Skeletal muscle tissue (tissue), 4 donors: Measurements from ENCODE around the gene TPH2. TPM values are rescaled to one million over a fixed set of nuclear protein-coding genes. Genes with fewer than 3 reads are reported as not detected.

Experiments
- H3K27ac ChIP-seq: one replicate; pipeline ENCODE4 v1.7.0; 2013; ENCODE audit warnings: mild to moderate bottlenecking, low read depth, low read length, inconsistent platforms
- H3K27me3 ChIP-seq, 3 donors: one replicate each; pipeline ENCODE4 v1.7.0; 2013; ENCODE audit warnings: low read length in 3 of 3; ENCODE audit not compliant: control insufficient read depth in 3 of 3, insufficient read depth in 3 of 3
- H3K36me3 ChIP-seq, 3 donors: one replicate each; pipeline ENCODE4 v1.7.0; 2013; ENCODE audit warnings: low read length in 3 of 3; ENCODE audit not compliant: control insufficient read depth in 3 of 3, insufficient read depth in 3 of 3
- H3K4me1 ChIP-seq, 3 donors: one replicate each; pipeline ENCODE4 v1.7.0; 2013; ENCODE audit warnings: low read length in 3 of 3, mild to moderate bottlenecking in 3 of 3; ENCODE audit not compliant: control insufficient read depth in 3 of 3, insufficient read depth in 3 of 3
- H3K4me3 ChIP-seq, 3 donors: one replicate each; pipeline ENCODE4 v1.7.0; 2013; ENCODE audit warnings: low read length in 3 of 3
- H3K9ac ChIP-seq, 3 donors: one replicate each; pipeline ENCODE4 v1.7.0; 2013; ENCODE audit warnings: low read length in 3 of 3, mild to moderate bottlenecking in 3 of 3, moderate library complexity in 2 of 3, low read depth in 1 of 3
- H3K9me3 ChIP-seq, 3 donors: one replicate each; pipeline ENCODE4 v1.7.0; 2013; ENCODE audit warnings: low read length in 3 of 3; ENCODE audit not compliant: control insufficient read depth in 3 of 3
- total RNA-seq: library from RNA; depleted of rRNA; stranded (reverse); fragments of >200 nt; gene quantifications from one replicate; pipeline ENCODE4 v1.2.3, GENCODE V29; 2014
- donor health status: Osteomylitis.

TPH2 gene
- total RNA-seq, 1 donor from 2014 or later = not detected

DNA sequence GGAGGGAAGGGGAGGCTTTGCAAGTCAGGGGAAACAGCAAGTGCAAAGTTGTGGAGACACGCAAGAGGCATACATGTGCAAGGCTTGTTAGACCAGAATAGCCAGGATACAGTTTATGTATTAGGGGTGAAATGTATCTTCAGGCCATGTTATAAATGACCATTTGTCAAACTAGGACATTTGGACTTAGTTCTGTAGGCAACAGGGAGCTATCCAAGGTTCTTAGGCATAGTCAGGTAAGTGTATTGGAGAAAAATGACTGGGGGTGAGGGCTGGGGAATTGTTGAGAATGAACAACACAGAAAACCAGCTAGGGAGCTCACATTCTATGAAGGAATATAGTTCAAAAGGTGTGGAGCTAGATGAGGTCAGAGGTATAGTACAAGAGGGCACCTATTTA is 42.5 kb downstream of the TPH2 start:
- no peak overlapping the region for H3K9ac ChIP-seq
- no peak overlapping the region for H3K27ac ChIP-seq
- peaks cover 0 to 4% (median 0%) of the 10 kb centered on the region in 3 donors for H3K27me3 ChIP-seq
- H3K4me3 ChIP-seq = no peak overlapping the region
- H3K4me1 ChIP-seq = no peaks in the 10 kb centered on the region
- H3K36me3 ChIP-seq = no peaks in the 10 kb centered on the region
- H3K9me3 ChIP-seq = no peaks in the 10 kb centered on the region

DNA sequence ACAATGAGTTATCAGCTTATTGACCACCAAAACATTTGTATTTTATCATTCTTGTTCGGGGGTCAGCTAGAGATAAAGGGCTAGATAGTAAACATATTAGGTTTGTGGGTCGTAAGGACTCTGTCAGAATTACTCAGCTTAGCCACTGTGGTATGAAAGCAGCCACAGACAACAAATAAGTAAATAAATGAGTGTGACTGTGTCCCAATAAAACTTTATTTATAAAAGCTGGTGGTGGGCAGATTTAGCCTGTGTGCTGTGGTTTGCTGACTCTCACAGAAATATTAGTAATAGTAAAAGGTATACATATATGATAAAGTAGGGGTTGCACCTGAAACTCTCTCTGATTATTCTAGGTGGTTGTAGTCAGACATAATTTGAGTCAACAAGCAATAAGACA is 56.1 kb downstream of the TPH2 start:
- H3K27me3 ChIP-seq = no peaks in the 10 kb centered on the region
- H3K9ac ChIP-seq = no peak overlapping the region
- no peaks in the 10 kb centered on the region for H3K36me3 ChIP-seq
- H3K9me3 ChIP-seq = no peaks in the 10 kb centered on the region
- no peak overlapping the region for H3K27ac ChIP-seq
- no peaks in the 10 kb centered on the region for H3K4me1 ChIP-seq
- no peak overlapping the region for H3K4me3 ChIP-seq

DNA sequence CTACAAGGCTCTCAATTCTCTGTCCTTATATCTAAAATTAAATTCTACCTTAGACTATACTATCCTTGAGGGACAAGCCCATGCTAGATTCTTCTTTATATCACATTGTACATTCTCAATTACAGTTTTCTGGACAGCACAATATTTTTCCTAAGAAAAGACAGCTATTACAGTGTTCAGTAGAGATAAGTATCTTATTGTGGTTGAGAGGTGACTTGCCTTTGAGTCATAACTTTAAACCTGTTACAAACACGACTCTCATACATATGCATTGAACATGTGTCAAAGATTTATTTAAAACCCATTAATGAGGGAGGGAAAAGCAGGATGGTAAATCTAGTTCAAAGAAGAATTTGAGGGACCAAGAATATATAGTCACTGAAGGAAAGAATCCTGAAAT is 61.1 kb downstream of the TPH2 start:
- Histone ChIP-seq H3K27me3 (no peaks in the 10 kb centered on the region), H3K4me3 (no peak overlapping the region), H3K9ac (no peak overlapping the region), H3K4me1 (no peaks in the 10 kb centered on the region), H3K36me3 (no peaks in the 10 kb centered on the region), H3K9me3 (no peaks in the 10 kb centered on the region), H3K27ac (no peak overlapping the region)

DNA sequence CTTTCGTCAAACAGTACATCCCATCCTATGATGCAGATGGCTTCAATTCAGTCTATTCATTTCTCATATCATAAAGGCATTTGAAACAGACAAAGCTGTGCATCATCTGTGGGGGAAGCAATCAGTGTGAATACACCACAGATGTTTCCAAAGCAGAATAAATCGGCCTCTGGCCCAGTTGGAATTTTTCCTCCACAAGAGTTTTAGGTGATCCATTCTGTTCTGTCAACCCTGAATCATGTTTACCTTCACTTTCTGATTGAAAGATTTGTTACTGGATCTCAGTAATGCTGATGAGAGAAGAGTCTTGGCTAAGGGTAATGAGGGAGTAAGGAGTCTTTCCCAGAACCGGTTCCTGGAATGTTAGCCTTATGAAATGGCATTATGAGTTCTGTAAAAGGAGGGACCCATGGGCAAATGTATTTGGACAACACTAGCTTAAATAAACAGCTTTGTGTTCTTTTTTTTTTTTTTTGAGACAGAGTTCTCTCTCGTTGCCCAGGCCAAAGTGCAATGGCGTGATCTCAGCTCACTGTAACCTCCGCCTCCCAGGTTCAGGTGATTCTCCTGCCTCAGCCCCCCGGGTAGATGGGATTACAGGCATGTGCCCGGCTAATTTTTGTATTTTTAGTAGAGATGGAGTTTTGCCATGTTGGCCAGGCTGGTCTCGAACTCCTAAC is 62.5 kb downstream of the TPH2 start:
- no peak overlapping the region for H3K9ac ChIP-seq
- H3K27me3 ChIP-seq = no peaks in the 10 kb centered on the region
- H3K9me3 ChIP-seq = no peaks in the 10 kb centered on the region
- H3K36me3 ChIP-seq = no peaks in the 10 kb centered on the region
- H3K27ac ChIP-seq = no peak overlapping the region
- no peak overlapping the region for H3K4me3 ChIP-seq
- H3K4me1 ChIP-seq = no peaks in the 10 kb centered on the region

DNA sequence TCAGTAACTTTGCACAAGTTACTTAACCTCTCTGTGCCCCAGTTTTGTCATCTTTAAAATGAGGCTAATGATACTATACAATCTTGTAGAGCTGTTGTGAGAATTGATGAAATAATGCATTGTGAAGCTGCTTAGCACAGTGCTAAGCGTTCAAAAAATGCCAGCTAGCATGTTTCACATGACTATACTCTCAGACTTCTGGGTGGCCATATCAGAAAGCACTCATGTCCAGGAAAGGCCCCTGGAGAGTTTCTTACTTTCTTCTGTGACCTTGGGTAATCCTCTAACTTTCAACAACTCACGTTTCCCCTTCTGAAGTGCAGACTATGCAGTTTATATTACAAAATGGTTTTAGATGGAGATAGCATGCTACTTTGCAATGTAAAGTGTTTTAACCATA is 68.1 kb downstream of the TPH2 start:
- no peaks in the 10 kb centered on the region for H3K36me3 ChIP-seq
- no peaks in the 10 kb centered on the region for H3K4me1 ChIP-seq
- H3K4me3 ChIP-seq = no peak overlapping the region
- no peaks in the 10 kb centered on the region for H3K27me3 ChIP-seq
- peaks cover 0 to 3% (median 0%) of the 10 kb centered on the region in 3 donors for H3K9me3 ChIP-seq
- no peak overlapping the region for H3K27ac ChIP-seq
- no peak overlapping the region for H3K9ac ChIP-seq

DNA sequence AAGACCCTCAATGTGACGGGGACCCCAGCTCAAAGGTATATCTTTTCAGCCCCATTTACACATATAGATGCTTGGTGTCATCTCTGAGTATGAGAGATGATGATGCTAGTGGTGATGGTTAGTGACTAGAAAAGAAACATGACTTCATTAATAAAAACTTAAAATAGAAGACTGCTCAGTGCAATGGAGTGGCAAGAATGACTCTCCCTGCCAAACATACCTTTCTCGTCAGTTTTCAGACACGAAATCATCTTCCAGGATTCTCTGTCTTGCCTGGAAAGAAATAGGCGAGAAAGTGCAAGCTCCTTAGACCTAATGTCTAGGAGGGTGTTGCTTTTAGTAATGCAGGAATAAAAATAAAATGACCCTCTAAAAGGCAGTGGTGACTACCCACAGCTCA is 71.7 kb downstream of the TPH2 start:
- H3K27me3 ChIP-seq = no peaks in the 10 kb centered on the region
- H3K4me1 ChIP-seq = no peaks in the 10 kb centered on the region
- H3K36me3 ChIP-seq = no peaks in the 10 kb centered on the region
- peaks cover 0 to 3% (median 0%) of the 10 kb centered on the region in 3 donors for H3K9me3 ChIP-seq
- no peak overlapping the region for H3K4me3 ChIP-seq
- H3K9ac ChIP-seq = no peak overlapping the region
- H3K27ac ChIP-seq = no peak overlapping the region

DNA sequence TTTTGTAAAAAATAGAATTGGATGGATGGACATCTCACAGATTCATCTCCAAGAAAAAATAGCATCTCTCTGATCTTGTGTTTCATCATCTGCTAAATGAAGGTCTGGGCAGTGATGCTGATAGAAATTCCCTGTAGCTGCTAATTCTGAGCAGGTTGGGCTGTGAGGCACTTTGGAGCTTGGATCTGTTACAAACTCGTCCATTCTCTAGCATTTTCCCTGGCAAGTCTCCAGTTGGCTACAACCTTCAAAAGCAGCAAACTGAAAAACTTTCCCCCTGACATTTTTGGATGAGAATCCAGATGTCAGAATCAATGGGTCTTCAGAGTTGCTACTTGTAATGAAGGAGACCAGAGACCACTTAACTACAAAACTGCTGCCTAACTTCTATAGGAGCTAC is 72.7 kb downstream of the TPH2 start:
- no peaks in the 10 kb centered on the region for H3K27me3 ChIP-seq
- peaks cover 0 to 1% (median 0%) of the 10 kb centered on the region in 3 donors for H3K9me3 ChIP-seq
- no peak overlapping the region for H3K27ac ChIP-seq
- H3K4me3 ChIP-seq = no peak overlapping the region
- no peaks in the 10 kb centered on the region for H3K4me1 ChIP-seq
- H3K36me3 ChIP-seq = no peaks in the 10 kb centered on the region
- H3K9ac ChIP-seq = no peak overlapping the region

DNA sequence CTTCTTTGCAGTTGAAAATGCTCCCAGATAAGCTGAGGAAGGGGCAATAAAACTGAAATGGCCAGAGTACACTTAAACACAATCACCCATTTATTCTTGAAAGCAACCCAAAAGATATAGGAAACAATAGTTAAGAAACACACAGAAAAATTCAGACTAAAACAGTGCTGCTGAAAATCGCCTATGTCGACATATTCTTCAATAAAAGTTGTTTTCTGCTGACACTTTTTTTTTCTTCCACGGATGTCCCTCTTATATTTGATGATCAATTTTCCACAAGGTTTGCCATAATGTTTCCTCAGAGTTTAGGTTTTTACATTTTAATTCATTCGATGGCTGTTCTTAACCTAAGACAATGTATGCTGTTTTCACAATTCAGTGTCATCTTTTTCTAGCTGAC is 74.2 kb downstream of the TPH2 start:
- H3K27ac ChIP-seq = no peak overlapping the region
- no peak overlapping the region for H3K9ac ChIP-seq
- H3K4me3 ChIP-seq = no peak overlapping the region
- no peaks in the 10 kb centered on the region for H3K27me3 ChIP-seq
- no peaks in the 10 kb centered on the region for H3K4me1 ChIP-seq
- no peaks in the 10 kb centered on the region for H3K36me3 ChIP-seq
- no peaks in the 10 kb centered on the region for H3K9me3 ChIP-seq

DNA sequence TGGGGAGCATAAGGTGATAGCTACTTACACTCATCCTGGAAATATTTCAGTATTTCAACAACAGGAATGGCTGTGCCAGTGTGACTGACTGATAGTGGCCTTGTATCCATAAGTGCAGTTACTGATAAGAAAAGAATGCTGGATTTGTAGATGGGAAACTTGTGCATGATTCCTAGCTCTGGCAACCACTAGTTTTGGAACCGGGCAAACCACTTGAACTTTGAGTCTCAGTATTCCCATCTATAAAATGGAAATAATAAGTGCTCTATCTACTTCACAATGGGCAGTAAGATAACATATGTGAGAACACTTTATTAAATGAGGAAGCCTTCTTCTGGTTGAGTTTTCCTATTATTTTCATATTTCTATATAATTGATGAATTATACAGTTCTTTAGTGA is 77.2 kb downstream of the TPH2 start:
- no peaks in the 10 kb centered on the region for H3K4me1 ChIP-seq
- no peak overlapping the region for H3K27ac ChIP-seq
- H3K9ac ChIP-seq = no peak overlapping the region
- H3K4me3 ChIP-seq = no peak overlapping the region
- no peaks in the 10 kb centered on the region for H3K9me3 ChIP-seq
- no peaks in the 10 kb centered on the region for H3K36me3 ChIP-seq
- no peaks in the 10 kb centered on the region for H3K27me3 ChIP-seq

DNA sequence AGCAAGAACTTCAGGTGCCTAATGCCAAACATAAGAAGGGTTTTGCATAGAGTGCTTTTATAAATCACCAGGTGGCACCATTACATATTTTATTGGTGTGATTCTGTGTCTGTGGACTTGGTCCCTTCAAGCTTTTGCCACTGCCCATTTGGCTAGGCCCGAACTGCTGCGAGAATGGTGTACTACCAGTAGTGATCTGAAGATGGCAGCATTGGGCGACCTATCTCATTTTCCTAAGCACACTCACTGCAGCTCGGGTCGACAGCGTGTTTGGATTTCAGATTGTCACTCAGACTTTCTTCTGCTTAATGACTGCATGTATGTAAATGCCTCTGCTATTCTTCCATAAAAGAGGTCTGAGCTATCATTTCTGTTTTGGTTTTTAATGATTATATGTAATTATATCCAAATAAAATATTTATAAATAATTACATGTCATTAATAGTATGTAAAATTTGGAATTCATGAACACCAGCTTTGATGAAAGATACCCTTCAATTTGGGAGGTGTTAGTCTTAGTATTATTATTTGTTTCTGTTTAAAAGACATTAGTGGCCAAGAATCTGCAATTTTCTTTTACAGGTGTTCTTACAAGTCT is 78.5 kb downstream of the TPH2 start:
- no peak overlapping the region for H3K9ac ChIP-seq
- H3K36me3 ChIP-seq = no peaks in the 10 kb centered on the region
- H3K4me1 ChIP-seq = no peaks in the 10 kb centered on the region
- H3K27ac ChIP-seq = no peak overlapping the region
- H3K9me3 ChIP-seq = no peaks in the 10 kb centered on the region
- H3K27me3 ChIP-seq = no peaks in the 10 kb centered on the region
- H3K4me3 ChIP-seq = no peak overlapping the region
